Activated effector memory CD4-positive, alpha-beta T cell treated with Interleukin-2 at 50 U/mL for 16 hours (primary cell): ENCODE data around the gene MLST8.

Experiments
- DNase-seq: peaks from one replicate; pipeline ENCODE4 v3.0.0-alpha.2; 2020

Gene MLST8

DNA sequence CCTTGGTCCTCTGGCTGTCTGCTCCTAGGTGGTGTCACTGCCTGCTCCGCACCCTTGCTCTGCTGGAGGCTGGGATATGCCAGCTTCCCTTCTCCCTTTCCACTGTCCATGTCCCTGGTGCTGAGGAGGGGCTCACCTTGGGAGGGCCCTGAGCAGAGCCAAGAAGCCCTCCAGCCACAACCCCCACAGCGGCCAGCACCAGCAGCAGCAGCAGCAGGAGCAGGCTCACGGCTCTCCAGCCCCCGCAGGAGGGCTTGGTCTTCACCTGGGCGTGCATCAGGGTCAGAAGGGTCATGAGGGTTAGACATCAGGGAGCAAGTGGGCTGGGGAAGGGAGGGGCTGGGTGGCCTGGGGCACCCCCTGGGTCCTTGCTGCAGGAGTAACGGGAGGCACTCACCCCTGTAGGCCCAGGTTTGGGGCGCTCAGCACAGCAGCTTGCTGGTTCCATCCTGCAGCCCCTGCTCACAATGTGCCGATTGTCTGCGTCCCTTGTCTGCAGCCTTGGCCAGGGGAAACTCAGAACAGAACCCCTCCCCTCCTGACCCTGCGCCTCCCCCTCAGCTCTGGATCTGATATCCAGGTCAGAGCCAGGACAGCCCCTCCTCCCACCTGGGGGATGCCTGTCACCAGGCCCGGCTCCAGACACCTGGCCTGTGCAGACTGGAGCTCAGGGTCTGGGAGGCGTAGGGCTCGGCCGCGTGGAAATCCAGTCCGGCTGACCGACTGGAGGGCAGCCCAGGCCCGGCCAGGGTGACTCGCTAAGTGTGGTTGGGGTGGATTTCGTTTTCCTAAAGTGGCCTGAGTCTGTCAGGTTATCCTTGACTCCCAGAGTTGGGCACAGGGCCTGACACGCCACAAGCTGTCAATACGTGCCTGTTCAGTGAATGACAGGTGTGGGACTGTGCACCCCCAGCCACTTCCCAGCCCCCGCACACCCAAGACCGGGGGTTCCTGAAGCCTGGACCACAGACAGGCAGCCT lies 5.4 kb downstream of the MLST8 start, which contains the start of gene BRICD5:
BRICD5 (minus strand) TSS at position 478 of the 980 bp plus-strand sequence; CDS start at position 448, 30 bp downstream.
- DNase-seq: no peak

- DNase-seq: no peak
These were observed 6.7 kb downstream of the MLST8 start for GRCh38 chr16:2211923-2212347.

DNA sequence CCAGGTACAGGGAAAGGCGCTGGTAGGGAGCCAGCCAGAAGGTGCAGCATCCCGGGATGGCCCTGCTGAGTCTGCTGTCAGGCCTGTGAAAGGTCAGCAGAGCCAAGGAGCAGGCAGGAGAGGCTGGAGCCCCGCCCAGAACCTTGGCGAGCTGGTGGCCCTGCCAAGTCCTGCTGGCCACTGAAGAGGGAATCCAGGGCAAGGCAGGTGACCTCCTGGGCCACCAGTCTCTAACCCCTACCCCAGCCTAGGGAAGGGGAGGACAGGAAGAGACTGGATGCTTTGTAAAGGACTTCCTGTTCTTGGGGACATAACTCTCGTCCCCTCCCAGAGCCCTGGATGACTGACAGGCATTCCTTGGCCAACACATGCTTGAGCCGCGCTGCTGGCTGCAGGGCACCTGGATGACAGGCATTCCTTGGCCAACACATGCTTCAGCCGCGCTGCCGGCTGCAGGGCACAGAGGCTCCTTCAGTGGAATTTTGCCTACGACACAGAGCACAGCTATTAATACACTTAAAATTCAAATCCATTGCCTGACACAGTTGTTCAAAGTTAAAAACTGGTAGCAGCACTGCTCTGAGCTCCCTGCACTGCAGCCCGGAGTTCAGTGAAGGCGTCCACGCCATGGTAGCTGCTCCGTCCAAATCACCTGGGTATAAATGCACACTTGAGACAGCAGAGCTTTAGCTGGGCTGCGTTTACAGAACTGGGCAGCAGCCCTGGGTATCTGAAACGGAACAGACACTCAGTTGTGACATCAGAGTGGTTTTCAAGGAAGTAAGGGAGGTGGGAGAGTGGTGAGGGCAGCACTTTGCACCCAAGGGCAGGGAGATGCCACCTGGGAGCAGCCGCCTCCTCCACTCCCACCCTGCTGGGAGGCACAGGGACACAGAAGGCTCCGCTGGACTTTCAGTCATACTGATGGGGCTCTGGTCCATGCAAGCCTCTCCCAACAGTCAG lies 7.4 kb downstream of the MLST8 start:
- no peak for DNase-seq

- DNase-seq: no peak
These were observed 8.8 kb downstream of the MLST8 start for GRCh38 chr16:2213817-2214718.

DNA sequence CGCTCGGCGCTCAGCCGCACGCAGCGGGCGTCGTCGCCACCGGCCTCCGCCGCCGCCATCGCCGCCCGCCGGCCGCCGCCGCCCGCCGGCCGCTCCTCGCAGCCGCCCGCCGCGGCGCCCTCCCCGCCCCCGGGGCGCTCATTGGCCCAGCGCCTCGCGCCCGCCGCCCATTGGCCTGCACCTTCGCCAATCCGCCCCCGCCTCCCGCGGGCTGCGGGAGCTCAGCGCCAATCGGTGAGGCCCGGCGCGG lies 9.4 kb downstream of the MLST8 start, which contains the start of gene PGP:
PGP (minus strand) TSS at position 122 of the 250 bp plus-strand sequence; CDS start at position 59, 63 bp downstream.
- no peak for DNase-seq

GRCh38 chr16:2216330-2216729 lies 11.1 kb downstream of the MLST8 start:
- DNase-seq: no peak

GRCh38 chr16:2223221-2223941 lies 18.1 kb downstream of the MLST8 start, which contains the start of gene E4F1:
Gene E4F1, plus strand, starts transcription at chr16:2223591. Its CDS starts 23 bp downstream, at chr16:2223614.
- peak; percentile 99 for DNase-seq

GRCh38 chr16:2223942-2224486 lies 18.8 kb downstream of the MLST8 start:
- peak; percentile 18 for DNase-seq

DNA sequence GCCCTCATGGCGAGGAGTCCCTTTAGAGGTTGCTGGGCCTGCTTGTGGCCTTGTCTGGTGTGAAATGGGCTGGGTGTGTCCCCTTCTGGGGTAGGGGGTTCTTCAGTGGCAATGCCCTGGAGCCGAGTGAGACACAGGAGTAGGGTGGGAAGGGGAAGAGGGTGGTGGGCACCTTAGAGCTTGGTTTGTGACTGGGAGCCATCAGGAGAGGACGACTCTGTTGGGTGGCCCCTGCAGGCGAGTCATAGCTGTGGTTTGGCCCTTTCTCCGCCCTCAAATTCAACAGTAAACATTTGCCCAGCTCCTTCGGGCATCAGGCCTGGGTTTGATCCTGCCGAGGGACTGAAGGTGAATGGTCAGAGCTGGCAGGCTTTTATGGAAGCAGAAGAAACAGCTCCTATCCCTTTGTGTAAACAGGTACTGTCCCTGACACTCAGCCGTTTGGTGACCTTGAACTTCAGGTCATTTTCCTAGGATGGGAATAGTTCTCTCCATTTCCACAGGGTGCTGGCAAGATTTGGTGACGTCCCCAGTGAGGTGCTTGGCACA lies 21.1 kb downstream of the MLST8 start:
- no peak for DNase-seq

DNA sequence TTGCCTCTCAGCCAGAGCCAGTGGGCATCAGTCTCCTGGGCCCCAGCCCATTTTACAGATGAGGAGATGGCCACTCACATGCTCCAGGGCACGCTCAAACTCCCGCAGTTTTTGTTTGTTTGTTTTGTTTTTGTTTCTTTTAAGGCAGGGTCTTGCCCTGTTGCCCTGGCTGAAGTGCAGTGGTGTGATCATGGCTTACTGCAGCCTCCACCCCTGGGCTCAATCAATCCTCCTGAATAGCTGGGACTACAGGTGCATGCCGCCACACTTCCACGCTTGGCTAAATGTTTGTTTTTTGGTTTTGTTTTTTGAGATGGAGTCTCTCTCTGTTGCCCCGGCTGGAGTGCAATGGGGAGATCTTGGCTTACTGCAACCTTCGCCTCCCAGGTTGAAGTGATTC lies 21.7 kb downstream of the MLST8 start:
- DNase-seq: no peak

GRCh38 chr16:2228161-2228824 lies 23.0 kb downstream of the MLST8 start:
- DNase-seq: no peak

GRCh38 chr16:2229091-2229490 lies 23.8 kb downstream of the MLST8 start:
- no peak for DNase-seq

DNA sequence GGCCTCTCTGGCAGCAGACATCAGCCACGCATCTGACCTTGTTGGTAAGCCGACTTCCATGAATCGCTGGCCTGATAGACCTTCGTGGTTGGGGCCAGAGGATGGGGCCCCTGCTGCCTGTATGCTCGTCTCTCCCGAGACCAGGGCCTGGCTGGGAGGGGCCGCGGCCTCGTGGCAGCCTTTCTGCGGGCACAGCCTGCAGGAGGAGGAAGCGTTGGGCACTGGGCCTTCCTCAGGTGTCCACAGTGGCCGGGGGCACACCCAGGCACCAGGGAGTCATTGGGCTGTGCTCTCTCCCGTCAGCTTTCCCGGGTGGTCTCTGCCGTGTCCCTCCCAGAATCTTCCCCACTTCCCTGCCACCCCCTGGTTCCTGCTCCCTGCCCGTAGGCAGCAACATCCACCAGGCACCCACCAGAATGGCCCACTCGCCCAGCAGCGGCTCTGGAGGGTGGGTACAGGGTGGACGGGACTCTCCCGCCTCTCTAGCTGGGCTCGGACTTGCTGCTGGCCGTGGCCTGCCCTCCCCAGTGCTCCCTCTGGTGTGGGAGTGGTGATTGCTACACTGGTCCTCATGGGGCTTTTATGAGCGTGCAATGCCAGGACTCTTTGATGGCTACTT lies 24.5 kb downstream of the MLST8 start:
- DNase-seq: no peak

DNA sequence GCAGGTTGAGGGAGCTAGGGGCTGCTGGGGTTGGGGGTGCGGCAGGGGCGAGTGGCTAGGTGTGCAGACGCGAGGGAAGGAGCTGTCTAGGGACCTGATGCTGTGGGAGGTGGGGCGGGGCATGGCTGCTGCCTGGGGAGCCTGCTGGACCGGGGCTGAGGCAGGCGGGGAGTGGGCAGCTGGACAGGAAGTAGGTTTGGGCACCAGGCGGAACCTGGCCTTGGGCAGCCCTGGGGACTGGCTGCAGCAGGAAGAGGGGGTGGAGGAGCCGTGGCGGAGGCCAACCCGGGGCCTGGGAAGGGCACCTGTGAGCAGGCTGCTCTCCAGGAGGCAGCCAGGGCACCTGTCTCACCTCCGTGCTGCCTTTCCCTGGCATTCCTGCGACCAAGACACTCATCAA lies 25.1 kb downstream of the MLST8 start:
- DNase-seq: no peak

DNA sequence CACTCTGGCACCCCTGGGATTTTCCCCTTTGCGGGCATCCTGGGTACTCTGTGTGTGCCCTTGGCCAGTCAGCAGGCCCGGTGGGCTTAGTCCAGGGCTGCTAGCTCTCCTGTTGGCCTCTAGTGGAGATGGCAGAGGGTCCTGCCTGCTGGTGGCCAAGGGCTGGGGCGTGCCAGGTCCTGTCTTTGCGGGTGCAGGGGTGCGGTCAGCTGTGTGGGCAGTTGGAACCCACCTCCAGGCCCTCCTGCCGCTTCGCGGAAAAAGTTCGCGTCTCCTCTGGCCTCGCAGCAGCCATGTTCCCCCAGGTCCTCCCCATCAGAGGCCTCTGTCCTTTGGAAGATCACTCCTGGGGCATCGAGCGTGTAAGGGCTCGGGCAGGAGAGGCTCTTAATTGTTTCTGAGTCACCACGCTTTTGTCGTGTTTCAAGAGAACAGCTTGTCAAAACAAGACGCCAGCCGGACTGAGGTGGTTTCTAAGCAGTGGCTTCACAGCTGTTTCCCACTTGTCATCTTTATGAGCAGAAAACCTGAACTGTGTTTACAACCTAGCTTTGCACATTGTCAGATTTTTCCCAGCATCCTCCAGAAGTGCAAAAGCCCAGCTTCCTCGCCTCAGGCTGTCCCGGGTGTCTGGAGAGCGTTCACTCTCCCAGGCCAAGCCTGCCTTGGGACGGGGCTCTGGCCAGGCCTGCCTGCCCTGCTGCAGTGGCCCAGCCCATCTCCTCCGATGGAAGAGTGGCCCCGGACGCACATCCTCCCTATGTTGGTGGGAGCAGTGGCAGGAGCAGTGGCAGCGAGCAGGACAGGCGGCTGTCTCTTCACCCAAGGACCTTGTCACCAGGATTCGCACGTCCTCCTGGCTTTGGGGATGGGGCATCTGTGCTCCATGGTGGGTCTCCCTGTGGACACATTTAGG lies 26.0 kb downstream of the MLST8 start:
- DNase-seq: no peak

DNA sequence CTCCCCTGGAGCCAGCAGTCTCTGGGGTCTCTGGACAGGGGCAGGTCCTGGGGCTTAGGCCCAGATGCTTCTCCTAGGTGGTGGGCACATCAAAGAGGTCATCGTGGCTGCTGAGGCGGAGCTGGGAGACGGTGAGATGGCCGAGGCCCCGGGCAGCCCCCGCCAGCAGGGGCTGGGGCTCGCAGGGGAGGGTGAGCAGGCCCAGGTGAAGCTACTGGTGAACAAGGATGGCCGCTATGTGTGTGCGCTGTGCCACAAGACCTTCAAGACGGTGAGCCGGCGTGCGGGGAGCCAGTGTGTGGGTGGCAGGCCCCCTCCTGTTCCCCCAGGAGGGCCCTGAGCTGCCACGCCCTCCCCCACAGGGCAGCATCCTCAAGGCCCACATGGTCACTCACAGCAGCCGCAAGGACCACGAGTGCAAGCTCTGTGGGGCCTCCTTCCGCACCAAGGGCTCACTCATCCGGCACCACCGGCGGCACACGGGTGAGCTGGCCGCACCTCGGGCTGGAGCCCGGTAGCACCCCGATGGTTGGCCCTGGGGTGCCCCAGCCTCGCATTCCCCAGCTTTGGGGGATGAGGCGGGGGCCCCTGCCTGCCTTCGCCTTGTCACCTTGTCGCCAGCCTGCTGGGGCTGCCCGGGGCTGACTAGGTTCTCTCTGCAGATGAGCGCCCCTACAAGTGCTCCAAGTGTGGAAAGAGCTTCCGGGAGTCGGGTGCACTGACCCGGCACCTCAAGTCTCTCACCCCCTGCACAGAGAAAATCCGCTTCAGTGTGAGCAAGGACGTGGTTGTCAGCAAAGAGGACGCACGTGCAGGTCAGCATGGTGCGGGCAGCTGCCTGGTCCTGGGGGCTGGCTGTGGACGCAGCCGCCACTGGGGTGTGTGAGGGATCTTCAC lies 27.1 kb downstream of the MLST8 start:
- DNase-seq: no peak

DNA sequence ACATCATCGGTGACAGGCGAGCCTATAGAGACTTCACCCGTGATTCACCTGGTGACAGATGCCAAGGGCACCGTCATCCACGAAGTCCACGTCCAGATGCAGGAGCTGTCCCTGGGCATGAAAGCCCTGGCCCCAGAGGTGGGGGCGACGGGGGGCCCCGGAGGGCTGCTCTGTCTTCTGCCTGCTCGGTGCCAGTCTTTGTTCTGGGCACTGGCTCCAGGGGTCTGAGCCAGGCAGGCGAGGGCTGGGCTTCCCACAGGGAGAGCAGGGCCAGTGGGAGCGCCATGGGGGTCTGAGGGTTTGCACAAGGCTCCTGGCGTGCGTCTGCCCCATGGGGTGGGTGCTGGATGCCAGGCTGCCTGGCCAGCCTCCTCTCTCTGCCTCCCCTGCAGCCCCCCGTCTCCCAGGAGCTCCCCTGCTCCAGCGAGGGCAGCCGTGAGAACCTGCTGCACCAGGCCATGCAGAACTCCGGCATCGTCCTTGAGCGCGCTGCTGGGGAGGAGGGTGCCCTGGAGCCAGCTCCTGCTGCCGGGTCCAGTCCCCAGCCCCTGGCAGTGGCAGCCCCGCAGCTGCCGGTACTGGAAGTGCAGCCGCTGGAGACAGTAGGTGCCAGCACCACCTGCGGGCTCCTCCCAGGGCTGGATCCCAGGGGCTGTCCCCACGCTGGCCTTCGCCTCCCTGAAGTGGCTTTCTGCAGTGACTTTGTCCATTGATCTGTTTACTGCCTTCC lies 28.0 kb downstream of the MLST8 start:
- DNase-seq: no peak
